GM21825 (cell line): ENCODE results near the gene GARNL3.

ENCODE experiments used
- ATAC-seq: cut with Tn5 transposase; IDR thresholded peaks from one replicate; pipeline ENCODE4 v1.9.1; 2021; ENCODE audit warnings: mild to moderate bottlenecking, moderate library complexity; ENCODE audit not compliant: unreplicated experiment

Gene GARNL3

GRCh38 chr9:127346584-127346983 lies 82.0 kb downstream of the GARNL3 start:
- ATAC-seq, result no peak

DNA sequence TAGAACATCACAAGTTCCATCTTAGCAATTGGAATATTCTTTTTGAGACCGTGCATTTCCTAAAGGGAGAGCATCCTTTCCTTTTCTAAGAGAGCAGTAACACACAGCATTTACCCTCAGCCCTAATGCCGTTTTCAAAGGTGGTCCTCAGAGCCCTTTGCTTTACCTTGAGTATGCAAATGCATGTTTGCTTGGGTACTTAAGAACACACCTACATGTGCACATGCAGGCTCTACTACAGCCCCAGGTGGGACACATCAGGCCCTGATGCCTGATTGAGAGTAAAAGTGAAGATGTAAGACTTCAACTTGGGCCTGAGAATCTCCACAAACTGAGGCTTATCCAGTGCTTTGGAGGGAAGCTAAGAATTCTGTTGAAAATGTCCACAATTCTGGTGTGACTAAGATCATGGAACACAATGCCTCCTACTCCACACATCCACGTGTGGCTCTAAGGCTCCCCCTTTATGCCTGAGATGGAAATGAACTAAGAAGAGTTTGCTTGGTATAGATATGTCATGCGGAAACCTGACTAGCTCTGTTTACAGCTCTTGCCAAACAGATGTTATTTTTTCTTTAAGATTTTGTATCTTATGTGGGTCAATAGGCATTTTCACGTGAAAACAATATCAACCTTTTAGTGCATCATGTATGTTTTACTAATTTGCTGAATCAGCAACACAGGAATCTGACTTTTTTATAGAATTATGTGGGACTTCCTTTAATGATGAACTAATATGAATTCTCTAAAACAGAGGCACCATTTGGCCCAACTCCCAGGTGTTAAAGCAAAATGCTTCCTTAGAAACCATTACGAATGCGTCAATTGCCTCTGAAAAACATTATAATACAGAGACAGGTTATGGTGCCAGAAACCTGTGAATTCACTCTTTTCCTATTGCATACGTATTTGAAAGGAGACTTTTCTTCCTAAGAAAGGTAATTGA lies 83.5 kb downstream of the GARNL3 start:
- no peak for ATAC-seq

DNA sequence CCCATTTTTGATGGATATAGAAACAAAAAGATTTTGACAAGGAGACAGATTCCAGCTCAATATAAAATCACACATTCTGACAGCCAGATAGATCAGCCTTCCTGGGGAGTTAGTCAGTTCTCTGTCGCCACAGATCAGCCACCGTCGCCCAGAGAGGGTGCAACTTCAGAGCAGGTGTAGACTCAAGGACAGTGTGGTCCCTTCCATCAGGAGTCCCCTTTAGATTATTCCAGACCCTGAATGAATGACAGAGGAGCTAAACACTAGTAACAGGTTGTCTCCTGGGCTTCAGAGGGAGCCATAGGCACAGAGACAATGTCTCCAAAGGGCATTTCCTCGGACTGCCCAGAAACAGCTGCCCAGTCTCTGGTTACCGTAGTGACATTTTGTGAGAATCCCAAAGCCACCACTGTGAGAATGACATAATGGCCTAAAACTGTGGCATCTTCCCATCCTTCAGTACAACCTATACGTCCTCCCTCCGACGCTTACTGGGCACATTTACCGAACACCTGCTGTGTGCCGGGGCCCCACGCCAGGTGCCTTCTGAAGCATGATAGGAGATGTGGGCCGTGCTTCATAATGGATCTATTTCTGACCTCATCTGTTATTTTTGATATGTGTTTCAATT lies 85.0 kb downstream of the GARNL3 start:
- ATAC-seq, result no peak

GRCh38 chr9:127351182-127352166 lies 86.9 kb downstream of the GARNL3 start:
- no peak for ATAC-seq

DNA sequence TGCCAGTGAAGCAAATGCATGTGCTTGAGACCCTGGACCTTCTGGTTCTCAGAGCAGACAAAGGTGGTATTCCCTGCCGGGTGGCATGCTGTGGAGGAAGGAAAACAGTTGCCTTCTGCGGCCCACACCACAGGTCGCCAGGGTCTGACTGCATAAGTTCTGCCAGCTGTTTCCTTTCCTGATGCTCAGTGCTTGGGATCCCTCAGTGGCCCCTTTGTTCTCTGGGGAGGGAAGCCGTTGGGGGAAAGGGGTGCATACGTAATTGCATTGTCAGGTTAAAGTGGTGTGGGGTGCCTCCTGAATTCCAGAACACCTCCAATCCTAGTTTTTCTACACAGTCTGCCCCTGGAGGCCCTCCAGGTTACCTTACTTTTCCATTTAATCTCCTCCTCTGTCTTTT lies 89.3 kb downstream of the GARNL3 start:
- ATAC-seq, result no peak

DNA sequence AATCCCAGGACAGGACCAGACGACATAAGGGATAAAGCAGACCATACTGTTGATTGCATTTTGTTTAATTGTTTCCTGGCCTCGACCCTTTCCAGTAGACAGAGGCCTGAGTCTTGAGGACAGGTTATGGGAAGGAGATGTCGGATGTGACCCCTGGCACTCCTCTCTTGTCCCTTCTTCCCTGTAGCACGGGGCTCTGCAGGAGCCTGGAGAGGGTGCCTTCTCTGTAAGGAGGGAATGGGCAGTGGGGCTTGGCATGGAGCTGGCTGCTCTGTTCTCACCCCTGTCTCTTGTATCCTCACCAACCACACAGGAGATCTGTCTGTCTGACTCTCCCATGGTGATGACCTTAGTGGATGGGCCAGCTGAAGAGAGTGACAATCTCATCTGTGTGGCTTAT lies 92.3 kb downstream of the GARNL3 start:
- ATAC-seq, result no peak

- no peak for ATAC-seq
Measured at GRCh38 chr9:127358023-127358535, 93.5 kb downstream of the GARNL3 start.

- no peak for ATAC-seq
Measured at GRCh38 chr9:127358770-127359169, 94.2 kb downstream of the GARNL3 start.

DNA sequence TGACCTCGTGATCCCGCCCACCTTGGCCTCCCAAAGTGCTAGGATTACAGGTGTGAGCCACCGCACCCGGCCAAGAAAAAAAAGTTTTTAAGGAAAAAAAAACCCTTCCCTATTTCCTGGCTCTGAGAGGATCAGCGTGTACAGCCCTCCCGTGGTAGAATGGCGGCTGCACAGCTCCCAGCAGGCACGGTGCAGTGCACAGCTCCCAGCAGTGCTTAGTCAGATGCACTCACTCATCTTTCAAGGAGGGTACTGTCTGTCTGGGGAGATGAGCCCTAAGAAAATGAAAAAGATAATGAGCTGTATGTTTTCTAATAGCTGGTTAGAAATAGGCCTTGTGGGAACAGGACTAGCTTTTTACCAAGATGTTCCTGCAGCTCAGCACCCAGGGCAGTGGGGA lies 95.7 kb downstream of the GARNL3 start:
- ATAC-seq, result no peak

DNA sequence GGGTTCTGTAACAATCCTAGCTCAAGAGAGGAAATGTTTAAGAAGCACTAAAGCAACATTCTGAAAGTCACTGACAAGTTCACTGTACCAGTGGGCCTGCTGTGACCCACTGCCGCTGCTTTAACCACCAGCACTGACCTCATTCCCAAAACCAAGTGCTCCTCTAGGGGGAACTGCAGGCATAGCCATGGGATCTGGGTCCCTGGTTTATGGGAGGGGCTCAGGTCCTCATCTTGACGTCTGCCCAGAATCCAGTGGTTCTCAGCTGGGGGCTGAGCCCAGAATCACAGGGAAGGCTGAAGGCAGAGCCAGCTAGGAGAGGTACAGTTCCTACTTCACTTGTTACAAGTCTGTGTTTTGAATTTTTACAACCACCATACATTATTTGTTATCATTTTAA lies 96.3 kb downstream of the GARNL3 start:
- ATAC-seq, result no peak

DNA sequence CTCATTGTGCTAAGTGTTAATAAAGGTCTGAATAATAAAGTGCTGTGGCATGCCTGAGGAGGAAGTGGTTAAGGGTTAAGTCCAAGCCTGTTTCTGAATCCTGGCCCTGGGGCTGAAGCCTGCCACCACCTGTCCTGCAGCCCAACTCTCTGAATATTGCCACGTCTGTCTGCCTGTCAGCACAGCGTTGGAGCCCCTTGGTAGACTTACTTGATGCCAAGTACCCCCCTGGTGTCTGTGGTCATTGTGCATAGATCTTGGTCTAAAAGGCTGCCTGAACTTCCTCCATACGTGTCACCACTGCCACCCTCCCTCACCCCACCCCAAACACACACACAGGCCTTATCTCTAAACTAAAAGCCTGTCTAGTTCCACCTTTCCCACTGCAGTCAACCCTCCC lies 97.0 kb downstream of the GARNL3 start:
- ATAC-seq, result no peak

DNA sequence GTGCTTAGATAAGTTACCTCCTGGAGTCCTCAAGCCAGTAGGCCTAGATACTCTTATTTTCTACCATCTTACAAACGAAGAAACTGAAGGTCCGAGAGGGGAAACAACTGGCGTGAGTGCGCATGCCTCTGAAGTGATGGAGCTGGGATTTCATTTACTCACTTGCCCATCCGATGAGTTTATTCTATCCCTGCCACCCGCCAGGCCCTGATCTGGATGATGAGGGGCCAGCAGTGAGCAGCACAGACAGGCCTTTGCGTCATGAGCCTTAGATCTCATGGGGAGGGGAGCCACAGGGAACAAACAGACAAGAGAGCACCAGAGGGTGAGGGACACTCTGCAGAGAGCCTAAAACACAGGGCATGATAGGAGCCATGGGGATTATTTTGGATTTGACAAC lies 98.3 kb downstream of the GARNL3 start:
- no peak for ATAC-seq

DNA sequence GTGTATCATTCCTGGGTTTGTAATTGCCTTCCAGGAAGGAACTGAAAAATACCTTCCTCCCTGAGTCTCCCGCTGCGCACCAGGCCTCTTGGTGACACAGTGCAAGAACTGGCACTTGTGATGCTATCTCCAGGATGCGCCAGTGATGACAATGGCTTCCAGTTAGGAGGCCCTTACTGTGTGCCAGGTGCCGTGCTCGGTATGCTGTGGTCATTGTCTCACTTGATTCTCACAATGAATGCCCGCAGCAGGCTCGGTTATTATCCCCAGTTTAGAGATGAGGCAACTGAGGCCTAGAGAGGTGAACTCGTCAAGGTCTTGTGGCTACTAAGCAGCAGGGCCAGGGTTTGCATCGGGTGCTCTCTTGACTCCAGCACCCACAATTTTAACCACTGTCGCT lies 100.9 kb downstream of the GARNL3 start:
- ATAC-seq, result no peak

- no peak for ATAC-seq
Measured at GRCh38 chr9:127366594-127366993, 102.0 kb downstream of the GARNL3 start.

GRCh38 chr9:127368852-127369402 lies 104.4 kb downstream of the GARNL3 start:
- ATAC-seq, result no peak

DNA sequence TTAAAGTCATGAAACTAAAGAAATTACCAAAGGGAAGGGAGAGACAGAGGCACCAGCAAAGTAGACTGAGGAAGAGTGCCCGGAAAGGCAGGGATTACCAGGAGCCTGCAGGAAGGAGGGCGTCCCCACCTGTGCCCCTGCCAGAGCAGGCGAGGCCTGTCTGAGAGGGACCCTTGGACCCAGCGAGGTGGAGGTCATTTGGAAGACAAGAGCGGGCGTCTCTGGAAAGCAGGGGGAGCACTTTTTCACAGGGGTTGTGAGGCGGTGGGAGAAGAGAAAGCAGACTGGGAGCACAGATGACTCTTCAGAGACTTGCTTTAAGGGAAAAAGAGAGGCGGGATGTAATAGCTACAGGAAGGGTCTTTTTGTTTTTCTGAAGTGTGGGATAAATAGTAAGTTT lies 104.9 kb downstream of the GARNL3 start:
- no peak for ATAC-seq

GRCh38 chr9:127370147-127370579 lies 105.6 kb downstream of the GARNL3 start:
- no peak for ATAC-seq

DNA sequence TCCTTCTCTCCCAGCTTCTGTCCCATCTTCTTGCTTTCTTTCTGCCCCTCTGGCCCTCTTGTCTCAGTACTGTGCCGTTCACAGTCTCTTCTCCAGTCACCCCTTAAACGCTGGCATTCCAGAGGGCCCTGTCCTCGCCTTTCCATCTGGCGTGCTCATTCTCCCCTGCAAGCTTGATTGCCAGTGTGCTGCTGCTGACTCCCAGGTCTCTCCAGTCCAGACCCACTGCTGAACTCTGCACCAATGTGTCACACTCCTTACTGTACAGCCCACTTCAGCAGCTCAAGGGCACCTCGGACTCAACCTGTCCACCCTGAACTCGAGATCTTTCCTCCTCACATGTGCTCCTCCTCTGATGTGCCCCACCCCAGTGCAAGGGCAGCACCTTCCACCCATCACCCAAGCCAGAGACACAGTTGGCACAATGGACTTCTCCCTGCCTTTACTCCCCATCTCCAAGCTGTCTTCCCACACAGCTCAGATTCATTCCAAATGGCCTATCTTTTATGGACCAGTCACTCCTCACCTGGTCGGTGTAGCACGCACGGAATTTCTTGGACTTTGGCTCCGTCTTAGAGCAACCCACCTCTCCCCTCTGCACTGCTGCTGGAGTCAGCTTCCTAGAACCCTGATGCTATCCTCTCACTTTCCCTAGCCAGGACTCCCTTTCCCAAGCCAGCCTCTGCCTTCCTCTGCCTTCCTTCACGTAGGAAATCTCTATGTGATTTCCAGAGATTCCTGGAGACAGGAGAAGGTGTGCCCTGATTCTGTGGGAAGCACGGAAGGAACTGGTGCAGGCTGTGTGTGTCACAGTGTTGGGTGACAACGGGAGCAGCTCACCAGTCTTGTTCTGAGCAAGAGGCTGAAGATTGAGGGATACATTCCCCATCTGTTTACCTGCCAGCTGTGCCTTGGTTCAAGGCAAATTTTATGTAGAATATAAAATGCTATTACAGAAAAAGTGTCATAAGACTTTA lies 106.4 kb downstream of the GARNL3 start:
- no peak for ATAC-seq

DNA sequence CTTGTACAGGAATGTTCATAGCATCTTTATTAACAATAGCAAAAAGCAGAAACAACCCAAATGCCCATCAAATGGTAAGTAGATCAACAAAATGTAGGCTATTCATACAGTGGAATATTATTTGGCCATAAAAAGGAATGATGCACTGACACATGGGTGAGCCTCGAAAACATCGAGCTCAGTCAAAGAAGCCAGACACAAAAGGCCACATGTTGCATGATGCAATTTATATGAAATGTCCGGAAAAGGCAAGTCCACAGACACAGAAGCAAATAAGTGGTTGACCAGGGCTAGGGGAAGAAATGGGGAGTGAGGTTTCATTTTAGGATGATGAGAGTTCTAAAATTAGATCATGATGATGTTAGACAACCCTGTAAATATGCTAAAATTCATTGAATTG lies 115.9 kb downstream of the GARNL3 start:
- no peak for ATAC-seq
